ENCODE data around the gene CNTNAP5. TPM values are rescaled to one million over a fixed set of nuclear protein-coding genes. Genes with fewer than 3 reads are reported as not detected.

Gene CNTNAP5
- total and polyA plus RNA-seq, 2 of the 13 experiments (the other 11 are each of a cell fraction or from before 2014, with no cell fraction given): not detected

GRCh38 chr2:124566518-124566970 is 541.5 kb downstream of the CNTNAP5 start (continued):
- TF ChIP-seq ZNF552 (CRISPR knock-in tag; IDR thresholded peaks at IDR 0.05; ENCODE audit: borderline replicate concordance): no peak
- no peak for TF ChIP-seq ZNF276 (CRISPR knock-in tag; IDR thresholded peaks at IDR 0.05; ENCODE audit: low read depth)
- TF ChIP-seq KDM6A (CRISPR knock-in tag; IDR thresholded peaks at IDR 0.05; ENCODE audit: low read depth): peak; percentile 32; the same call in 1 of the 2 replicates
- no peak for TF ChIP-seq ZNF75D (CRISPR knock-in tag; IDR thresholded peaks at IDR 0.05; ENCODE audit: borderline replicate concordance)
- peak; percentile 90 for TF ChIP-seq MED13 (CRISPR knock-in tag; IDR thresholded peaks at IDR 0.05)
- TF ChIP-seq ATM (IDR thresholded peaks at IDR 0.05; ENCODE audit: borderline replicate concordance): no peak
- TF ChIP-seq LCORL (IDR thresholded peaks at IDR 0.05): peak; percentile 92
- peak; percentile 96 for TF ChIP-seq LCORL (CRISPR knock-in tag; IDR thresholded peaks at IDR 0.05)
- peak; percentile 48 for TF ChIP-seq ZNF652 (CRISPR knock-in tag; IDR thresholded peaks at IDR 0.05; ENCODE audit: borderline replicate concordance, low read depth)
- TF ChIP-seq HNRNPL (IDR thresholded peaks at IDR 0.05; ENCODE audit: low read depth, low read length): 0 out of 2 replicates have a peak, but pooled peaks have one; percentile 48
- TF ChIP-seq ZNF44 (CRISPR knock-in tag; IDR thresholded peaks at IDR 0.05): 0 out of 2 replicates have a peak, but pooled peaks have one; percentile 54
- TF ChIP-seq EZH2 (conservative IDR thresholded peaks at IDR 0.05; ENCODE audit: low read depth, low read length): no peak
- TF ChIP-seq AKNA (CRISPR knock-in tag; IDR thresholded peaks at IDR 0.05; ENCODE audit: borderline replicate concordance): 0 out of 2 replicates have a peak, but pooled peaks have one; percentile 33
- TF ChIP-seq ATF2 (CRISPR knock-in tag; IDR thresholded peaks at IDR 0.05): peak; percentile 87
- no peak for TF ChIP-seq THYN1 (CRISPR knock-in tag; IDR thresholded peaks at IDR 0.05; ENCODE audit: borderline replicate concordance, low read depth)
- peak; percentile 91; the same call in 1 of the 2 replicates for TF ChIP-seq TGIF2 (CRISPR knock-in tag; IDR thresholded peaks at IDR 0.05)
- TF ChIP-seq AGO2 (optimal IDR thresholded peaks at IDR 0.05; ENCODE audit: low read depth, low read length): no peak
- TF ChIP-seq HIC2 (CRISPR knock-in tag; IDR thresholded peaks at IDR 0.05; ENCODE audit: low read depth): peak; percentile 90
- TF ChIP-seq CREB1 (IDR thresholded peaks at IDR 0.05): no peak
- peak; percentile 75 for TF ChIP-seq CREB1 (CRISPR knock-in tag; IDR thresholded peaks at IDR 0.05)
- peak; percentile 81 for TF ChIP-seq HNF4A (CRISPR knock-in tag; IDR thresholded peaks at IDR 0.05)
- no peak for TF ChIP-seq CAMTA2 (CRISPR knock-in tag; IDR thresholded peaks at IDR 0.05; ENCODE audit: borderline replicate concordance)
